ENCODE measurements around the gene MACROD2.

DNA sequence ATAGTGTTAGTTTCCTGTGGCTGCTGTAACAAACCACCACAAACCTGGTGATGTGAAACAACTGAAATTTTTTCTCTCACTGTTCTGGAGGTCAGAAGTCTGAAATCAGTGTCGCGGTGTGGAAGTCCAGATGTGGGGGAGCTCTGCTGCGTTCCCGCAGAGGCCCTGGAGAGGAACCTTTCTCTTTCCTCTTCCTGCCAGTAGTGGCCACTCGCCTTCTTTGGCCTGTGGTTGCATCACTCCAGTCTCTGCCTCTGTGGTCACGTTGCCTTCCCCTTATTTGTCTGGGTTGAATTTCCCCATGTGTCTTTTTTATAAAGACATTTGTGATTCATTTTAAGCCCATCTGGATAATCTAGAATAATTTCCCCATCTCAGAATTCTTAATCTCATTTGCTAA is 637.6 kb downstream of the MACROD2 start:
- TF ChIP-seq, protein P1, sequence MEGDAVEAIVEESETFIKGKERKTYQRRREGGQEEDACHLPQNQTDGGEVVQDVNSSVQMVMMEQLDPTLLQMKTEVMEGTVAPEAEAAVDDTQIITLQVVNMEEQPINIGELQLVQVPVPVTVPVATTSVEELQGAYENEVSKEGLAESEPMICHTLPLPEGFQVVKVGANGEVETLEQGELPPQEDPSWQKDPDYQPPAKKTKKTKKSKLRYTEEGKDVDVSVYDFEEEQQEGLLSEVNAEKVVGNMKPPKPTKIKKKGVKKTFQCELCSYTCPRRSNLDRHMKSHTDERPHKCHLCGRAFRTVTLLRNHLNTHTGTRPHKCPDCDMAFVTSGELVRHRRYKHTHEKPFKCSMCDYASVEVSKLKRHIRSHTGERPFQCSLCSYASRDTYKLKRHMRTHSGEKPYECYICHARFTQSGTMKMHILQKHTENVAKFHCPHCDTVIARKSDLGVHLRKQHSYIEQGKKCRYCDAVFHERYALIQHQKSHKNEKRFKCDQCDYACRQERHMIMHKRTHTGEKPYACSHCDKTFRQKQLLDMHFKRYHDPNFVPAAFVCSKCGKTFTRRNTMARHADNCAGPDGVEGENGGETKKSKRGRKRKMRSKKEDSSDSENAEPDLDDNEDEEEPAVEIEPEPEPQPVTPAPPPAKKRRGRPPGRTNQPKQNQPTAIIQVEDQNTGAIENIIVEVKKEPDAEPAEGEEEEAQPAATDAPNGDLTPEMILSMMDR (IDR thresholded peaks at IDR 0.05; ENCODE audit: low read depth, low read length, missing input control): no peak
- TF ChIP-seq RAD21 (IDR thresholded peaks at IDR 0.05) (no peak), NR2F2 (IDR thresholded peaks at IDR 0.05) (no peak), FOXA2 (IDR thresholded peaks at IDR 0.05) (no peak), JUND (IDR thresholded peaks at IDR 0.05) (no peak), SP1 (IDR thresholded peaks at IDR 0.05) (no peak), YY1 (IDR thresholded peaks at IDR 0.05) (no peak), TAF1 (conservative IDR thresholded peaks at IDR 0.05) (no peak), GABPA (IDR thresholded peaks at IDR 0.05 in 1 of 2, conservative IDR thresholded peaks at IDR 0.05 in 1 of 2) (no peak), EGR1 (IDR thresholded peaks at IDR 0.05; ENCODE audit: low read depth in 2 of 2) (no peak)
- TF ChIP-seq, protein P2, sequence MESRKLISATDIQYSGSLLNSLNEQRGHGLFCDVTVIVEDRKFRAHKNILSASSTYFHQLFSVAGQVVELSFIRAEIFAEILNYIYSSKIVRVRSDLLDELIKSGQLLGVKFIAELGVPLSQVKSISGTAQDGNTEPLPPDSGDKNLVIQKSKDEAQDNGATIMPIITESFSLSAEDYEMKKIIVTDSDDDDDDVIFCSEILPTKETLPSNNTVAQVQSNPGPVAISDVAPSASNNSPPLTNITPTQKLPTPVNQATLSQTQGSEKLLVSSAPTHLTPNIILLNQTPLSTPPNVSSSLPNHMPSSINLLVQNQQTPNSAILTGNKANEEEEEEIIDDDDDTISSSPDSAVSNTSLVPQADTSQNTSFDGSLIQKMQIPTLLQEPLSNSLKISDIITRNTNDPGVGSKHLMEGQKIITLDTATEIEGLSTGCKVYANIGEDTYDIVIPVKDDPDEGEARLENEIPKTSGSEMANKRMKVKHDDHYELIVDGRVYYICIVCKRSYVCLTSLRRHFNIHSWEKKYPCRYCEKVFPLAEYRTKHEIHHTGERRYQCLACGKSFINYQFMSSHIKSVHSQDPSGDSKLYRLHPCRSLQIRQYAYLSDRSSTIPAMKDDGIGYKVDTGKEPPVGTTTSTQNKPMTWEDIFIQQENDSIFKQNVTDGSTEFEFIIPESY (IDR thresholded peaks at IDR 0.05): no peak
- TF ChIP-seq, protein P3, sequence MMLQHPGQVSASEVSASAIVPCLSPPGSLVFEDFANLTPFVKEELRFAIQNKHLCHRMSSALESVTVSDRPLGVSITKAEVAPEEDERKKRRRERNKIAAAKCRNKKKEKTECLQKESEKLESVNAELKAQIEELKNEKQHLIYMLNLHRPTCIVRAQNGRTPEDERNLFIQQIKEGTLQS (IDR thresholded peaks at IDR 0.05): no peak
- TF ChIP-seq, protein P4, sequence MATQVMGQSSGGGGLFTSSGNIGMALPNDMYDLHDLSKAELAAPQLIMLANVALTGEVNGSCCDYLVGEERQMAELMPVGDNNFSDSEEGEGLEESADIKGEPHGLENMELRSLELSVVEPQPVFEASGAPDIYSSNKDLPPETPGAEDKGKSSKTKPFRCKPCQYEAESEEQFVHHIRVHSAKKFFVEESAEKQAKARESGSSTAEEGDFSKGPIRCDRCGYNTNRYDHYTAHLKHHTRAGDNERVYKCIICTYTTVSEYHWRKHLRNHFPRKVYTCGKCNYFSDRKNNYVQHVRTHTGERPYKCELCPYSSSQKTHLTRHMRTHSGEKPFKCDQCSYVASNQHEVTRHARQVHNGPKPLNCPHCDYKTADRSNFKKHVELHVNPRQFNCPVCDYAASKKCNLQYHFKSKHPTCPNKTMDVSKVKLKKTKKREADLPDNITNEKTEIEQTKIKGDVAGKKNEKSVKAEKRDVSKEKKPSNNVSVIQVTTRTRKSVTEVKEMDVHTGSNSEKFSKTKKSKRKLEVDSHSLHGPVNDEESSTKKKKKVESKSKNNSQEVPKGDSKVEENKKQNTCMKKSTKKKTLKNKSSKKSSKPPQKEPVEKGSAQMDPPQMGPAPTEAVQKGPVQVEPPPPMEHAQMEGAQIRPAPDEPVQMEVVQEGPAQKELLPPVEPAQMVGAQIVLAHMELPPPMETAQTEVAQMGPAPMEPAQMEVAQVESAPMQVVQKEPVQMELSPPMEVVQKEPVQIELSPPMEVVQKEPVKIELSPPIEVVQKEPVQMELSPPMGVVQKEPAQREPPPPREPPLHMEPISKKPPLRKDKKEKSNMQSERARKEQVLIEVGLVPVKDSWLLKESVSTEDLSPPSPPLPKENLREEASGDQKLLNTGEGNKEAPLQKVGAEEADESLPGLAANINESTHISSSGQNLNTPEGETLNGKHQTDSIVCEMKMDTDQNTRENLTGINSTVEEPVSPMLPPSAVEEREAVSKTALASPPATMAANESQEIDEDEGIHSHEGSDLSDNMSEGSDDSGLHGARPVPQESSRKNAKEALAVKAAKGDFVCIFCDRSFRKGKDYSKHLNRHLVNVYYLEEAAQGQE (IDR thresholded peaks at IDR 0.05): no peak

Data from liver (tissue), 3 donors.